Activated CD4-positive, alpha-beta T cell treated with anti-CD3 and anti-CD28 coated beads, Interleukin-10, Interleukin-2, amounts not matched to agents 100 ng/mL and 50 ng/mL, durations not matched to agents 16 hours and 8 hours (primary cell): ENCODE measurements around the gene NAV3.

Source experiments
- DNase-seq: peaks from one replicate; pipeline ENCODE4 v3.0.0-alpha.2; 2020

NAV3 gene

GRCh38 chr12:77993658-77994057, 163.0 kb downstream of the NAV3 start:
- no peak for DNase-seq

- peak; percentile 74 for DNase-seq
Observed at GRCh38 chr12:77995436-77996167, 164.9 kb downstream of the NAV3 start.

GRCh38 chr12:77996670-77997069, 166.0 kb downstream of the NAV3 start:
- no peak for DNase-seq

- DNase-seq = no peak
Observed at GRCh38 chr12:77998236-77998786, 167.6 kb downstream of the NAV3 start.

- DNase-seq = peak; percentile 6
Observed at GRCh38 chr12:77999074-77999715, 168.5 kb downstream of the NAV3 start.

GRCh38 chr12:78002878-78003277, 172.2 kb downstream of the NAV3 start:
- DNase-seq = no peak

- no peak for DNase-seq
Observed at GRCh38 chr12:78004249-78005093, 173.8 kb downstream of the NAV3 start.

GRCh38 chr12:78005094-78005492, 174.4 kb downstream of the NAV3 start:
- DNase-seq = no peak

- no peak for DNase-seq
Observed at GRCh38 chr12:78007173-78007572, 176.5 kb downstream of the NAV3 start.

- no peak for DNase-seq
Observed at GRCh38 chr12:78009031-78009430, 178.3 kb downstream of the NAV3 start.

- DNase-seq = no peak
Observed at GRCh38 chr12:78018171-78018910, 187.6 kb downstream of the NAV3 start.

GRCh38 chr12:78018939-78019338, 188.2 kb downstream of the NAV3 start:
- DNase-seq = no peak

- no peak for DNase-seq
Observed at GRCh38 chr12:78028426-78028825, 197.7 kb downstream of the NAV3 start.

- DNase-seq = no peak
Observed at GRCh38 chr12:78034025-78034424, 203.3 kb downstream of the NAV3 start.

- DNase-seq = no peak
Observed at GRCh38 chr12:78035901-78036606, 205.4 kb downstream of the NAV3 start.

- DNase-seq = no peak
Observed at GRCh38 chr12:78036874-78037273, 206.2 kb downstream of the NAV3 start.

GRCh38 chr12:78037707-78038106, 207.0 kb downstream of the NAV3 start:
- no peak for DNase-seq

- no peak for DNase-seq
Observed at GRCh38 chr12:78038541-78038940, 207.8 kb downstream of the NAV3 start.

GRCh38 chr12:78038986-78039385, 208.3 kb downstream of the NAV3 start:
- no peak for DNase-seq

GRCh38 chr12:78040111-78040510, 209.4 kb downstream of the NAV3 start:
- no peak for DNase-seq

GRCh38 chr12:78050790-78051189, 220.1 kb downstream of the NAV3 start:
- no peak for DNase-seq

- no peak for DNase-seq
Observed at GRCh38 chr12:78055545-78055944, 224.9 kb downstream of the NAV3 start.
